ENCODE results near the gene NTN1. TPM values are rescaled to one million over a fixed set of nuclear protein-coding genes. Genes with fewer than 3 reads are reported as not detected.

Gene NTN1
- total RNA-seq, 1 experiment from 2014 or later, result 1.2 TPM

DNA sequence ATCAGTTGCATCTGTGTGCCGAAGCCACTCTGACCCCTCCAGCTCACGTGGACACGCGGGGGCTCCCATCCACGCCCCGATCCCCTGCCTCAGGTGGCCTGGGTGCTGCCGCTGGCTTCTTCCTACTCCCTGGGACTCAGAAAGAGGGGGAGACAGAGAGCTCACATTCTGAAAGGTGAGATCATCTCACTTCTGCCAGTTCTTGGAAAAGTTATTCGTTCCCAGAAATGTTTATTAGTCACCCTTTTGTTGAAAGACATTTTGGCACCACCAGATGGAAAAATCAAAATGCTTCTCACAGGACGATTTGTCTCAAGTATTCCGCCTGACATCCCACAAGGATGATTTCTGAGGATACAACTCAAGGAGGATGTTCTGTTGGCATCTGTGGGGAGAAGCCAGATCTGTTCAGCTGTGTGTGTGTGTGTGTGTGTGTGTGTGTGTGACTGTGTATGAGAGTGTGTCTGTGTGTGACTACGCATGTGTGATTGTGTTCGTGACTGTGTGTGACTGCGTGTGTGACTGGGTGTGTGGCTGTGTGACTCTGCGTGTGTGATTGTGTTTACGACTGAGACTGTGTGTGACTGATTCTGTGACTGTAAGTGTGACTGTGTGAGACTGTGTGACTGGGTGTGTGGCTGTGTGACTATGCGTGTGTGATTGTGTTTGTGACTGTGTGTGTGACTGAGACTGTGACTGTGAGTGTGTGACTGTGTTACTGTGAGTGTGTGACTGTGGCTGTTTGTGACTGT lies 207.3 kb downstream of the NTN1 start:
- Histone ChIP-seq H3K18ac (ENCODE audit: insufficient read length, low read depth, low read length) (peak overlapping the region; percentile 21), H3K56ac (ENCODE audit: insufficient read length, low read depth, low read length) (no peak overlapping the region), H2BK12ac (ENCODE audit: insufficient read length, low read depth, low read length) (no peak overlapping the region), H2BK15ac (ENCODE audit: low read depth, low read length) (no peak overlapping the region), H4K91ac (ENCODE audit: insufficient read length, low read depth, low read length) (no peak overlapping the region), H3K79me2 (ENCODE audit: insufficient read depth, low read length) (no peaks in the 10 kb centered on the region), H3K79me1 (ENCODE audit: insufficient read depth, low read depth, low read length, poor library complexity, severe bottlenecking) (no peaks in the 10 kb centered on the region), H2BK20ac (ENCODE audit: low read depth, low read length, poor library complexity, severe bottlenecking) (no peak overlapping the region), H3K27ac (ENCODE audit: insufficient read length, low read depth, low read length) (no peak overlapping the region), H4K8ac (replicated peaks; ENCODE audit: insufficient read length, low read depth, low read length) (no peak overlapping the region), H3K23ac (ENCODE audit: insufficient read length, low read depth, low read length) (no peak overlapping the region), H3T11ph (ENCODE audit: low read length) (no peak overlapping the region), H2AK5ac (ENCODE audit: insufficient read length, low read length) (no peak overlapping the region), H3K4ac (ENCODE audit: low read depth, low read length) (no peak overlapping the region), H3K9ac (ENCODE audit: extremely low read depth, insufficient read length, low read length) (no peak overlapping the region), H3K23me2 (ENCODE audit: insufficient read length, low read depth, low read length, poor library complexity, severe bottlenecking) (no peaks in the 10 kb centered on the region), H2BK5ac (ENCODE audit: insufficient read length, low read length) (no peak overlapping the region), H3K9me3 (ENCODE audit: control insufficient read depth, low read depth, low read length) (no peaks in the 10 kb centered on the region), H3K27me3 (ENCODE audit: insufficient read depth, low read length) (no peaks in the 10 kb centered on the region), H3K4me1 (ENCODE audit: insufficient read depth, low read length) (no peaks in the 10 kb centered on the region; the same call in 1 of the 2 replicates), H3K4me2 (ENCODE audit: insufficient read depth, insufficient read length, low read length) (no peak overlapping the region), H4K5ac (ENCODE audit: insufficient read length, low read depth, low read length) (peak overlapping the region; percentile 88), H4K20me1 (ENCODE audit: control insufficient read depth, insufficient read depth, insufficient read length) (peaks cover 6% of the 10 kb centered on the region), H2BK120ac (ENCODE audit: low read depth, low read length, poor library complexity, severe bottlenecking) (no peak overlapping the region), H3K14ac (ENCODE audit: insufficient read depth, low read length) (peak overlapping the region; percentile 58), H2AFZ (ENCODE audit: low read length) (no peak overlapping the region)
- Mint-ChIP-seq H3K27ac (no peak overlapping the region), H3K4me3 (no peak overlapping the region), H3K36me3 (ENCODE audit: insufficient read depth in 1 of 3, low read depth in 3 of 3) (no peaks in the 10 kb centered on the region), H3K9me3 (no peaks in the 10 kb centered on the region), H3K4me1 (peaks cover 2% of the 10 kb centered on the region in 2 experiments; a peak in 3 of 4 replicates), H3K27me3 (ENCODE audit: low read depth) (no peaks in the 10 kb centered on the region; the same call in 1 of the 2 replicates)
- no peak for TF ChIP-seq CTCF (conservative IDR thresholded peaks at IDR 0.05)
- WGBS (ENCODE audit: extremely low coverage, insufficient read length, low lambda C conversion rate), result no CpG with 5 or more reads among the region's 16 CpGs
- DNase-seq, result no peak
